ENCODE results near the gene KHSRP. TPM values are rescaled to one million over a fixed set of nuclear protein-coding genes. Genes with fewer than 3 reads are reported as not detected.
"Not testable (repeated sequence)": the region's sequence is repeated elsewhere in the genome, so short reads cannot be mapped to it uniquely, and the experiment has no call there.

Gene KHSRP
- total RNA-seq, 1 experiment from 2014 or later = 43.1 TPM

- no peak for DNase-seq (ENCODE audit: low read depth)
Observed at GRCh38 chr19:6452223-6452614, 27.6 kb upstream of the KHSRP start.

GRCh38 chr19:6451583-6452222 is 27.1 kb upstream of the KHSRP start:
- DNase-seq (ENCODE audit: low read depth) = no peak

GRCh38 chr19:6450166-6450565 is 25.6 kb upstream of the KHSRP start:
- DNase-seq (ENCODE audit: low read depth) = no peak

- DNase-seq (ENCODE audit: low read depth) = no peak
Observed at GRCh38 chr19:6448045-6448444, 23.4 kb upstream of the KHSRP start.

- no peak for DNase-seq (ENCODE audit: low read depth)
Observed at GRCh38 chr19:6446452-6446851, 21.8 kb upstream of the KHSRP start.

- no peak for DNase-seq (ENCODE audit: low read depth)
Observed at GRCh38 chr19:6443986-6444385, 19.4 kb upstream of the KHSRP start.

- no peak for DNase-seq (ENCODE audit: low read depth)
Observed at GRCh38 chr19:6442087-6442688, 17.6 kb upstream of the KHSRP start.

- DNase-seq (ENCODE audit: low read depth) = no peak
Observed at GRCh38 chr19:6440905-6441304, 16.3 kb upstream of the KHSRP start.

- DNase-seq (ENCODE audit: low read depth) = no peak
Observed at GRCh38 chr19:6439743-6440142, 15.1 kb upstream of the KHSRP start.

GRCh38 chr19:6433663-6434062 is 9.1 kb upstream of the KHSRP start, which contains the start of gene SLC25A41:
Gene SLC25A41, minus strand, starts transcription at chr19:6433763. Its CDS starts 70 bp downstream, at chr19:6433693.
- no peak for DNase-seq (ENCODE audit: low read depth)

GRCh38 chr19:6433165-6433564 is 8.6 kb upstream of the KHSRP start:
- DNase-seq (ENCODE audit: low read depth) = no peak

- no peak for DNase-seq (ENCODE audit: low read depth)
Observed at GRCh38 chr19:6431891-6432290, 7.3 kb upstream of the KHSRP start.

GRCh38 chr19:6429419-6430221 is 5.0 kb upstream of the KHSRP start:
- no peak for DNase-seq (ENCODE audit: low read depth)

GRCh38 chr19:6428692-6429418 is 4.2 kb upstream of the KHSRP start:
- DNase-seq (ENCODE audit: low read depth) = not testable (repeated sequence)

GRCh38 chr19:6427131-6427530 is 2.5 kb upstream of the KHSRP start:
- DNase-seq (ENCODE audit: low read depth) = no peak

GRCh38 chr19:6425732-6426620 is 1.4 kb upstream of the KHSRP start:
- DNase-seq (ENCODE audit: low read depth) = no peak

- DNase-seq (ENCODE audit: low read depth) = peak; percentile 100
Observed at GRCh38 chr19:6424939-6425731, 524 bp upstream of the KHSRP start.

- peak; percentile 59 for DNase-seq (ENCODE audit: low read depth)
Observed at GRCh38 chr19:6423499-6424194, 964 bp downstream of the KHSRP start.
